ENCODE measurements around the gene SCN5A.

SCN5A gene

GRCh38 chr3:38534180-38534579 is 115.3 kb downstream of the SCN5A start:
- DNase-seq, result no peak

- DNase-seq, result no peak
Measured at GRCh38 chr3:38533285-38533976, 116.1 kb downstream of the SCN5A start.

- no peak for DNase-seq
Measured at GRCh38 chr3:38532529-38532928, 117.0 kb downstream of the SCN5A start.

- peak in 1 of 3 experiments; percentile 27 for DNase-seq
Measured at GRCh38 chr3:38528457-38528856, 121.0 kb downstream of the SCN5A start.

GRCh38 chr3:38526792-38527191 is 122.7 kb downstream of the SCN5A start:
- DNase-seq, result no peak

- no peak for DNase-seq
Measured at GRCh38 chr3:38524141-38524739, 125.2 kb downstream of the SCN5A start.

GRCh38 chr3:38522002-38522401 is 127.5 kb downstream of the SCN5A start:
- no peak for DNase-seq

GRCh38 chr3:38521391-38521987 is 128.0 kb downstream of the SCN5A start:
- DNase-seq, result peak; percentile 22 to 83 (median 38)

GRCh38 chr3:38519651-38520050 is 129.8 kb downstream of the SCN5A start:
- DNase-seq, result no peak

- no peak for DNase-seq
Measured at GRCh38 chr3:38519000-38519399, 130.5 kb downstream of the SCN5A start.

- no peak for DNase-seq
Measured at GRCh38 chr3:38516669-38517068, 132.8 kb downstream of the SCN5A start.

GRCh38 chr3:38515367-38515766 is 134.1 kb downstream of the SCN5A start:
- no peak for DNase-seq

- no peak for DNase-seq
Measured at GRCh38 chr3:38511546-38511945, 137.9 kb downstream of the SCN5A start.

- no peak for DNase-seq
Measured at GRCh38 chr3:38510631-38511030, 138.9 kb downstream of the SCN5A start.

GRCh38 chr3:38509732-38510131 is 139.8 kb downstream of the SCN5A start:
- DNase-seq, result no peak

GRCh38 chr3:38507120-38507519 is 142.4 kb downstream of the SCN5A start:
- no peak for DNase-seq

GRCh38 chr3:38500688-38501417 is 148.6 kb downstream of the SCN5A start:
- DNase-seq, result no peak
